Mesenchymal stem cell (in vitro differentiated cells and primary cell): Measurements from ENCODE around the gene HOXB6.
A peak's percentile ranks its signal among the peaks of the same experiment; 100 is the strongest.

Source experiments
- DNase-seq: peaks from one replicate; pipeline ENCODE4 v3.0.0-alpha.2; 2013
- H2AFZ ChIP-seq: one replicate; pipeline ENCODE4 v1.6.1; 2013; ENCODE audit warnings: low read depth, mild to moderate bottlenecking, control low read depth, inconsistent platforms, low read length, moderate library complexity
- H2AK5ac ChIP-seq: 2 replicates; pipeline ENCODE4 v1.6.1; 2013; ENCODE audit warnings: low read length, moderate library complexity, mild to moderate bottlenecking, inconsistent platforms; ENCODE audit not compliant: severe bottlenecking
- H2BK120ac ChIP-seq: one replicate; pipeline ENCODE4 v1.6.1; 2013; ENCODE audit warnings: low read depth, mild to moderate bottlenecking, inconsistent platforms, low read length, moderate library complexity
- H2BK12ac ChIP-seq, 2 experiments: one replicate each; pipeline ENCODE4 v1.6.1; 2013; ENCODE audit warnings: inconsistent platforms in 2 of 2, low read length in 2 of 2, mild to moderate bottlenecking in 2 of 2, moderate library complexity in 2 of 2, control low read depth in 1 of 2
- H2BK15ac ChIP-seq: one replicate; pipeline ENCODE4 v1.6.1; 2013; ENCODE audit warnings: mild to moderate bottlenecking, low read depth, inconsistent platforms; ENCODE audit not compliant: poor library complexity, severe bottlenecking
- H2BK5ac ChIP-seq: 2 replicates; pipeline ENCODE4 v1.6.1; 2013; ENCODE audit warnings: low read depth, mild to moderate bottlenecking, low read length, control low read depth, inconsistent platforms; ENCODE audit not compliant: poor library complexity, severe bottlenecking
- H3K14ac ChIP-seq, 2 experiments: one replicate each; pipeline ENCODE4 v1.6.1; 2013; ENCODE audit warnings: inconsistent platforms in 2 of 2, low read length in 2 of 2, control low read depth in 1 of 2, mild to moderate bottlenecking in 1 of 2, moderate library complexity in 1 of 2
- H3K18ac ChIP-seq, 2 experiments: one replicate each; pipeline ENCODE4 v1.6.1; 2013; ENCODE audit warnings: inconsistent platforms in 2 of 2, low read length in 2 of 2, control low read depth in 1 of 2, low read depth in 1 of 2, mild to moderate bottlenecking in 1 of 2
- H3K23ac ChIP-seq, 2 experiments: one replicate each; pipeline ENCODE4 v1.6.1; 2013; ENCODE audit warnings: inconsistent platforms in 2 of 2, low read length in 2 of 2, mild to moderate bottlenecking in 2 of 2, moderate library complexity in 2 of 2, control low read depth in 1 of 2
- H3K27ac ChIP-seq: 2 replicates; pipeline ENCODE4 v1.5.1; 2013; ENCODE audit warnings: mild to moderate bottlenecking, moderate library complexity, low read length, control low read depth, inconsistent platforms; ENCODE audit not compliant: poor library complexity, severe bottlenecking
- H3K27me3 ChIP-seq, 2 experiments: 2 replicates each; pipeline versions ENCODE4 v1.6.1 to v1.7.0; 2013; ENCODE audit warnings: low read length in 2 of 2, mild to moderate bottlenecking in 2 of 2, moderate library complexity in 2 of 2, control low read depth in 1 of 2, inconsistent platforms in 1 of 2; ENCODE audit not compliant: control insufficient read depth in 1 of 2, insufficient read depth in 1 of 2
- H3K36me3 ChIP-seq, 2 experiments: 2 replicates each; pipeline versions ENCODE4 v1.6.1 to v1.7.0; 2013; ENCODE audit warnings: low read length in 2 of 2, control low read depth in 1 of 2, inconsistent platforms in 1 of 2, low read depth in 1 of 2, mild to moderate bottlenecking in 1 of 2; ENCODE audit not compliant: insufficient read depth in 2 of 2, control insufficient read depth in 1 of 2
- H3K4ac ChIP-seq, 2 experiments: one replicate each; pipeline ENCODE4 v1.6.1; 2013; ENCODE audit warnings: inconsistent platforms in 2 of 2, low read length in 2 of 2, mild to moderate bottlenecking in 2 of 2, moderate library complexity in 2 of 2, control low read depth in 1 of 2, low read depth in 1 of 2
- H3K4me1 ChIP-seq: 2 replicates; pipeline ENCODE4 v1.6.1; 2013; ENCODE audit warnings: low read depth, low read length, control low read depth; ENCODE audit not compliant: control insufficient read depth, insufficient read depth
- H3K4me2 ChIP-seq: 2 replicates; pipeline ENCODE4 v1.6.1; 2013; ENCODE audit warnings: low read length, mild to moderate bottlenecking, inconsistent platforms; ENCODE audit not compliant: poor library complexity, severe bottlenecking
- H3K4me3 ChIP-seq, 2 experiments: 2 replicates each; pipeline versions ENCODE4 v1.5.1 to v1.7.0; 2013; ENCODE audit warnings: low read length in 2 of 2, mild to moderate bottlenecking in 2 of 2, control low read depth in 1 of 2, low read depth in 1 of 2; ENCODE audit not compliant: insufficient read depth in 1 of 2
- H3K79me1 ChIP-seq: replicated peaks from 2 replicates; pipeline ENCODE4 v1.6.1; 2013; ENCODE audit warnings: mild to moderate bottlenecking, control low read depth, low read length, inconsistent platforms; ENCODE audit not compliant: poor library complexity, severe bottlenecking
- H3K9ac ChIP-seq: 2 replicates; pipeline ENCODE4 v1.7.0; 2013; ENCODE audit warnings: mild to moderate bottlenecking, low read length, moderate library complexity
- H3K9me3 ChIP-seq: 2 replicates; pipeline ENCODE4 v1.7.0; 2013; ENCODE audit warnings: mild to moderate bottlenecking, low read length; ENCODE audit not compliant: control insufficient read depth
- H4K8ac ChIP-seq: one replicate; pipeline ENCODE4 v1.6.1; 2013; ENCODE audit warnings: inconsistent platforms, mild to moderate bottlenecking, low read length, moderate library complexity
- H4K91ac ChIP-seq: one replicate; pipeline ENCODE4 v1.6.1; 2013; ENCODE audit warnings: mild to moderate bottlenecking, low read length, inconsistent platforms
- WGBS: methylation state at CpG from one replicate; pipeline ENCODE4 v1.1.7; 2013; ENCODE audit warnings: mixed read lengths; 5-methylcytosine and 5-hydroxymethylcytosine counted together

The HOXB6 gene

DNA sequence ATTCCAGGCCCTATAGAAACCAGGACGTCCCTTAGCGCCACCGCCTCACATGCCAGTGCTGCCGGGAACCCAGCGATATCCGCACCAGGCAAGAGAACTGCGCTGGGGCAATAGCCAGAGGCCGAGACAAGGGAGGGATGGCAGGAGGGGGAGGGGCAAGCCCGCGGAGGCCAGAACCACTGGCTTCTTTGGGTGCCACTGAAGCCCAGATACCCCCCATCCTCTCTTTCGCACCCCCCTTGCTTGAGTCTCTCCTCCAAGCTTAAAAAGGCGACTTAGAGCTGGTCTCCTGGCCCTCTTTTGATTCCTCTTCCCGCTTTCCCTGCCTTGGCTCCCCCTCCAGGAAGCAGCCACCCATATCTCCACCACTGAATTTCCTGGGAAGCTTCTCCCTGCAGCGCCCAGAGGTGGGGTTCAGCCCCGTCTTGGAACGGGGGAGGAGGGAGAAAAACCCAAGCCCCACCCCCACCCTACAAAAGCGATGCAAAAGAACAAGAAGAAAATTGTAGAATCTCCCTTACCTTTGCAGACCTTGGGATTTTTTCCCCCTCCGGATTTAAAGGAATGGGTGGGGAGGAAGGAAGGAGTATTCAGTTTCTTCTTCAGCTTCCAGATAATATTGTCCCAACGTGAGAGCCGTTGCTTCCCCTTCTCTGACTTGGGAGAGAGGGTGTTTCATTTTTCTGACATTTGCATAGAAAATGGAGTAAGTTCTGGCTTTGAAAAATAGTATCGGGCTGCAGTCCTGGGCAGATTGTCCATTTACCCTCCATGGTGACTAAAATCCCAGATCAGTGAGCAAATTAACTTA, 622 bp downstream of the HOXB6 start:
- WGBS, result 0% methylated on average over 19 of the region's 21 CpGs
- Histone ChIP-seq H2BK120ac (peak overlapping the region; percentile 88), H3K23ac (peak overlapping the region in 1 of 2 experiments; percentile 54)

DNA sequence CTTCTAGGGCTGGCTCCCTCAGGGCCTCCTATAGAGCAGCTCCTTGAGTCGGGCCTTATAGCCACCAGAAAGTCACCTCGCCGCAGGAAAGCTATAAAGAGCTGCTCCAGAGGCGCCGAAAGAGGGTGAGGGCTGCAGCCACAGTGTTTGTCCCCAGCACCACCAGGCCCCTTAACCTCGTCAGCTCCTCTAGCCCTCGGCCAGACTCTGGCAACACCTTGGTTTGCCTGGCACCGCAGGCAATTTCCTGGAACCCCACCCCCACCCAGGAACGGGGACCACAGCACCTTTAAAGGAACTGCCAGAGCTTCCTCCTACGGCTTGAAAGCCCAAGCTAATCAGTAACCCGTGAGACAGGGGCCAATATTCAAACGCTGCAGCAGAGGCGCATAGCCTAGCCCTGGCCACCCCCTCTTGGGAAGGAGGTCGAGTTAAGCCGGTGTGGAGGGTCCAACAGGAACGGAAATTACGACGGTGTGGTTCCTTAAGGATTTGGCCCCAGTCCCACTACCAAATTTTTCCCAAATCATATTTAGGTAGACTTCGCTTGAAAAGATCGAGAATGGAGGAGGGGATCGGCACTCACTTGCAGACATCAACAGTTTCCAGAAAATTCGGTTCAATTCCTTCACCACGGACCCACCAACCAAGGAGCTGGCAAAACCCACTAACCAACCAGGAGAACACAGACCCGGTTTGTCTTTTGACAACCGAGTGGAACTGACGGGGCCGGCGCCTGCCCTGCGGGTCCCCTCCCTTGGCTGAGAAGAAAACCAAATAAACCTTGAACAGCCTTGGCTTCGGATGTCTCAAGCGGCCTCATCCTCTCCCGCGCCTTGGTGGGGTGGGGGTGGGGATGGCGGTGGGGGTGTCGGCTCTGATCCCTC, 3.0 kb downstream of the HOXB6 start:
- Histone ChIP-seq H3K4me2 (peak overlapping the region; percentile 91), H3K23ac (peak overlapping the region; percentile 37 to 94), H3K27me3 (no peaks in the 10 kb centered on the region), H2BK12ac (peak overlapping the region in 1 of 2 experiments; percentile 42), H2BK15ac (no peak overlapping the region), H2AFZ (no peak overlapping the region), H2BK5ac (no peak overlapping the region), H3K14ac (peak overlapping the region; percentile 81 to 87), H3K4me1 (peaks cover 24% of the 10 kb centered on the region), H3K4ac (peak overlapping the region in 1 of 2 experiments; percentile 13), H3K9me3 (no peaks in the 10 kb centered on the region), H3K4me3 (peak overlapping the region; percentile 61 to 92), H2AK5ac (peak overlapping the region; percentile 57), H3K27ac (peak overlapping the region; percentile 68), H4K91ac (peak overlapping the region; percentile 65), H3K9ac (peak overlapping the region; percentile 96), H3K36me3 (peaks cover 0 to 3% of the 10 kb centered on the region in 2 experiments), H3K79me1 (peaks cover 4% of the 10 kb centered on the region), H3K18ac (peak overlapping the region; percentile 71 to 78), H4K8ac (peak overlapping the region; percentile 56), H2BK120ac (peak overlapping the region; percentile 84)
- no peak for DNase-seq
- 2% methylated on average over 30 of the region's 35 CpGs for WGBS

More for the DNA sequence above, 622 bp downstream of the HOXB6 start:
- H2BK12ac ChIP-seq, result peak overlapping the region; percentile 10 to 25
- peaks cover 0 to under 1% of the 10 kb centered on the region in 2 experiments for H3K27me3 ChIP-seq
- H4K8ac ChIP-seq, result no peak overlapping the region
- H3K9me3 ChIP-seq, result no peaks in the 10 kb centered on the region
- peaks cover 5 to 13% of the 10 kb centered on the region in 2 experiments for H3K36me3 ChIP-seq
- peak overlapping the region; percentile 96 for H3K9ac ChIP-seq
- peaks cover 28% of the 10 kb centered on the region for H3K4me1 ChIP-seq
- peak overlapping the region; percentile 27 for H2AK5ac ChIP-seq
- H2BK15ac ChIP-seq, result peak overlapping the region; percentile 80
- peak overlapping the region; percentile 76 to 96 for H3K14ac ChIP-seq
- H3K27ac ChIP-seq, result peak overlapping the region; percentile 95
- peak; percentile 80 for DNase-seq
- peak overlapping the region; percentile 63 to 92 for H3K4me3 ChIP-seq
- peak overlapping the region; percentile 91 to 93 for H3K18ac ChIP-seq
- H3K4me2 ChIP-seq, result peak overlapping the region; percentile 91
- peak overlapping the region; percentile 69 for H2BK5ac ChIP-seq
- H3K4ac ChIP-seq, result peak overlapping the region; percentile 61 to 75
- no peak overlapping the region for H2AFZ ChIP-seq
- H3K79me1 ChIP-seq, result peaks cover 10% of the 10 kb centered on the region
- peak overlapping the region; percentile 71 for H4K91ac ChIP-seq

DNA sequence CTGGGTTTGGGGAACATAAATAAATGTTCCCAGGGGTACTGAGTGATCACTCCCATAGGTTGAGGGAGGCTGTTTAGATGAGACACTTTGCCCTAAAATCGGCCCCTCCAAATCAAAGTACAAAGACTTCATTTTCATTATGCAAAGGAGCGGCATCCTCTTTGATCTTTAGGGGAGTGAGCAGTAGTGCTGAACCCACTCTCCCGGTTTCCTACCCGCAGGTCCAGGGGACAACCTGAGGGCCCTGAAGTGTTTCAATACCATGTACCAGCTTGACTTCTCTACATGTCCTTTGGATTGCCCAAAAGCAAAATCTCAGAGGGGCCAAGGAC, 3.6 kb downstream of the HOXB6 start:
- Histone ChIP-seq H2BK120ac (peak overlapping the region; percentile 84), H3K4me2 (peak overlapping the region; percentile 91), H2BK12ac (no peak overlapping the region), H3K4me3 (peak overlapping the region; percentile 61 to 92), H3K36me3 (peaks cover 3 to 4% of the 10 kb centered on the region in 2 experiments), H2AK5ac (peak overlapping the region; percentile 68), H3K23ac (peak overlapping the region in 1 of 2 experiments; percentile 14), H3K18ac (peak overlapping the region; percentile 71 to 78), H3K27me3 (no peaks in the 10 kb centered on the region), H3K14ac (no peak overlapping the region), H2BK15ac (no peak overlapping the region), H3K9me3 (no peaks in the 10 kb centered on the region), H4K91ac (no peak overlapping the region), H2AFZ (no peak overlapping the region), H3K4ac (peak overlapping the region in 1 of 2 experiments; percentile 72), H3K9ac (peak overlapping the region; percentile 96), H3K4me1 (peaks cover 30% of the 10 kb centered on the region), H3K27ac (peak overlapping the region; percentile 68), H3K79me1 (no peaks in the 10 kb centered on the region), H4K8ac (no peak overlapping the region), H2BK5ac (no peak overlapping the region)
- 0% methylated on average over 3 of the region's 4 CpGs for whole genome bisulfite sequencing
- DNase-seq, result no peak
